Measurements from ENCODE around the gene REST.
"Not testable (repeated sequence)": the region's sequence is repeated elsewhere in the genome, so short reads cannot be mapped to it uniquely, and the experiment has no call there.

The REST gene

DNA sequence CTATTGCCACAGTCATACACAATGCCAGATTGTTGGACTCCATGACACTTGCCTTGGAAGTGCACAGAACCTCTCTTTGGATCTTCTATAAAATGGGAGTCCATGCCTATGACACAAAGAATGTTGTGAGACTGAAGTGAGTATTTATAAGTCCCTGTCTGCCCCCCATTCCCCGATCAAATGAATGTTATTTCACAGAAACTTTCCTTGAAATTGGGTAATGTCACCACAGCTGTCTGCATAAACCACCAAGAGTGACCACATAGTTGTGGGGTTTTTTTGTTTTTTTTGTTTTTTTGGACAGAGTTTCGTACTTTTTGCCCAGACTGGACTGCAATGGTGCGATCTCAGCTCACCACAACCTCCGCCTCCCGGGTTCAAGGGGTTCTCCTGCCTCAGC is 27.1 kb upstream of the REST start:
- H3K9me3 Mint-ChIP-seq: no peaks in the 10 kb centered on the region
- no peak overlapping the region for H3K27ac Mint-ChIP-seq

DNA sequence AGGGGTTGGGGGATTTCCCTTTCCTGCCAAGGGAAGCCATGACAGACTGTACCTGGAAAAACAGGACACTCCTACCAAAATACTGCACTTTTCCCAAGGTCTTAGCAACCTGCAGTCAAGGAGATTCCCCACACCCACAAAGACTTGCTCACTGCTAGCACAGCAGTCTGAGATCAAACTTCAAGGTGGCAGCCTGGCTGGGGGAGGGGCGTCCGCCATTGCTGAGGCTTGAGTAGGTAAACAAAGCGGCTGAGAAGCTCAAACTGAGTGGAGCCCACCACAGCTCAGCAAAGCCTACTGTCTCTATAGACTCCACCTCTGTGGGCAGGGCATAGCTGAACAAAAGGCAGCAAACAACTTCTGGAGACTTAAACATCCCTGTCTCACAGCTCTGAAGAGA is 23.2 kb upstream of the REST start:
- not testable (repeated sequence) for H3K4me3 Mint-ChIP-seq; H3K27me3 Mint-ChIP-seq (ENCODE audit: low read depth); H3K36me3 Mint-ChIP-seq (ENCODE audit: low read depth); H3K27ac Mint-ChIP-seq; H3K4me1 Mint-ChIP-seq; H3K9me3 Mint-ChIP-seq

More for the DNA sequence above, 27.1 kb upstream of the REST start:
- no peaks in the 10 kb centered on the region for H3K4me1 Mint-ChIP-seq
- TF ChIP-seq, protein P1, sequence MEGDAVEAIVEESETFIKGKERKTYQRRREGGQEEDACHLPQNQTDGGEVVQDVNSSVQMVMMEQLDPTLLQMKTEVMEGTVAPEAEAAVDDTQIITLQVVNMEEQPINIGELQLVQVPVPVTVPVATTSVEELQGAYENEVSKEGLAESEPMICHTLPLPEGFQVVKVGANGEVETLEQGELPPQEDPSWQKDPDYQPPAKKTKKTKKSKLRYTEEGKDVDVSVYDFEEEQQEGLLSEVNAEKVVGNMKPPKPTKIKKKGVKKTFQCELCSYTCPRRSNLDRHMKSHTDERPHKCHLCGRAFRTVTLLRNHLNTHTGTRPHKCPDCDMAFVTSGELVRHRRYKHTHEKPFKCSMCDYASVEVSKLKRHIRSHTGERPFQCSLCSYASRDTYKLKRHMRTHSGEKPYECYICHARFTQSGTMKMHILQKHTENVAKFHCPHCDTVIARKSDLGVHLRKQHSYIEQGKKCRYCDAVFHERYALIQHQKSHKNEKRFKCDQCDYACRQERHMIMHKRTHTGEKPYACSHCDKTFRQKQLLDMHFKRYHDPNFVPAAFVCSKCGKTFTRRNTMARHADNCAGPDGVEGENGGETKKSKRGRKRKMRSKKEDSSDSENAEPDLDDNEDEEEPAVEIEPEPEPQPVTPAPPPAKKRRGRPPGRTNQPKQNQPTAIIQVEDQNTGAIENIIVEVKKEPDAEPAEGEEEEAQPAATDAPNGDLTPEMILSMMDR (IDR thresholded peaks at IDR 0.05; ENCODE audit: unreplicated experiment in 3 of 3): no peak
- no peaks in the 10 kb centered on the region for H3K27me3 Mint-ChIP-seq (ENCODE audit: low read depth)
- no peak overlapping the region for H3K4me3 Mint-ChIP-seq
- no peaks in the 10 kb centered on the region for H3K36me3 Mint-ChIP-seq (ENCODE audit: low read depth)

DNA sequence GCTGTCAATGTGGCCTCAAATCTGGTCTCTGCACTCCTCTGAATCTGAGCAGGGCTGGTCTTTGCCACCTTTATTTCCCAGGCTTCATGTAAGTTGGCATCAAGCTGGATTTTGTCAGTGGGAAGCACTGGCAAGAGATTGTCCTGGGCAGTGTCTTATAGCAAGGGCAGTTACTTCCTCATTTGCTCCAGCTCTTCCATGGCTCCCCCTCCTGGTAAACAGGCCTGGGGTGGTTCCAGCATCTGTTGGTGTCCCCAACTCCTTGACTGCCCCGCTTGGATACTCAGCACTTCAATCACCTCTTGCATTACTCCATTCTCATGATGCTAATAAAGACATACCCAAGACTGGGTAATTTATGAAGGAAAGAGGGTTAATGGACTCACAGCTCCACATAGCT is 15.0 kb upstream of the REST start:
- Mint-ChIP-seq H3K9me3 (peaks cover 8% of the 10 kb centered on the region), H3K36me3 (ENCODE audit: low read depth) (no peaks in the 10 kb centered on the region), H3K27ac (no peak overlapping the region), H3K4me3 (no peak overlapping the region), H3K4me1 (no peaks in the 10 kb centered on the region), H3K27me3 (ENCODE audit: low read depth) (peaks cover 4% of the 10 kb centered on the region)
- TF ChIP-seq, protein P1 (IDR thresholded peaks at IDR 0.05; ENCODE audit: unreplicated experiment in 3 of 3): no peak

DNA sequence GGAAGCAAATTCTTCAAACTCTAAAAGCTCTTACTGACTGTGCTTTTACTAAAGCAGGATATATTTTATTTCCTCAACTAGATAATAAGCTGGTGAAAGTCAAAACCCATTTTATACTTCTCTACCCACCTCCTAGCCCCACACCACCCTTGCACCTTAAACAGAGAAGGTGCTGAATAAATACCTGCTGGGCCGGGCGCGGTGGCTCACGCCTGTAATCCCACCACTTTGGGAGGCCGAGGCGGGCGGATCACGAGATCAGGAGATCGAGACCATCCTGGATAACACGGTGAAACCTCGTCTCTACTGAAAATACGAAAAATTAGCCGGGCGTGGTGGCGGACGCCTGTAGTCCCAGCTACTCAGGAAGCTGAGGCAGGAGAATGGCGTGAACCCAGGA is 9.9 kb upstream of the REST start:
- H3K27me3 Mint-ChIP-seq (ENCODE audit: low read depth); H3K9me3 Mint-ChIP-seq; H3K27ac Mint-ChIP-seq; H3K4me3 Mint-ChIP-seq; H3K36me3 Mint-ChIP-seq (ENCODE audit: low read depth); H3K4me1 Mint-ChIP-seq: not testable (repeated sequence)

DNA sequence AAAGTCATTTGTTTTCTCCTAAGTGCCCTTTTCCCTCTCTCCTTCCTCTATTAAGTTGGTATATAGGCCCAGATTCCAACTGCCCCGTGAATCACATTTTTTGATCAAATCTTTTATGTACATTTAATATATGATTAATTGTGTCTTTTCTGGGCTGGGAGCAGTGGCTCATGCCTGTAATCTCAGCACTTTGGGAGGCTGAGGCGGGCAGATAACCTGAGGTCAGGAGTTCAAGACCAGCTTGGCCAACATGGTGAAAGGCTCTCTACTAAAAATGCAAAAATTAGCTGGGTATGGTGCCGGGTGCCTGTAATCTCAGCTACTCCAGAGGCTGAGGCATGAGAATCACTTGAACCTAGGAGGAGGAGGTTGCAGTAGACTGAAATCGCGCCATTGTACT is 7.5 kb upstream of the REST start:
- H3K4me3 Mint-ChIP-seq; H3K36me3 Mint-ChIP-seq (ENCODE audit: low read depth): not testable (repeated sequence)

DNA sequence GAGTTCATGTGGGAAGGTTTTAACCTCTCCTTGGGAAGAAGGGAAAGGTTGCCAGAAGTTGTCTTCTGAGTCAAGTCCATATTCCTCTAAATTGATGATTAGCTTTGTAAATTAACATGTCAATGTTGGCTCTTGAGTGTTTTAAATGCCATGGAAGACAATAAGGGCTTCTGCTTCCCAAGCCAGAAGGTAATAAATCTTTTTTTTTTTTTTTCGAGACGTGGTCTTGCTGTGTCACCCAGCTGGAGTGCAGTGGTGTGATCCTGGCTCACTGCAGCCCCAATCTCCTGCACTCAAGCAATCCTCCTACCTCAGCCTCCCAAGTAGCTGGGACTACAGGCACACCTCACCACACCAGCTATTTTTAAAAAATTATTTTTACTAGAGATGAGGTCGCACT is 5.0 kb upstream of the REST start:
- H3K4me3 Mint-ChIP-seq: no peak overlapping the region
- no peaks in the 10 kb centered on the region for H3K9me3 Mint-ChIP-seq
- H3K27me3 Mint-ChIP-seq (ENCODE audit: low read depth): peaks cover 8% of the 10 kb centered on the region
- peaks cover 7% of the 10 kb centered on the region for H3K4me1 Mint-ChIP-seq
- no peaks in the 10 kb centered on the region for H3K36me3 Mint-ChIP-seq (ENCODE audit: low read depth)
- H3K27ac Mint-ChIP-seq: no peak overlapping the region
- TF ChIP-seq, protein P1 (IDR thresholded peaks at IDR 0.05; ENCODE audit: unreplicated experiment in 3 of 3): no peak

More for the DNA sequence above, 7.5 kb upstream of the REST start:
- not testable (repeated sequence) for H3K27me3 Mint-ChIP-seq (ENCODE audit: low read depth); H3K9me3 Mint-ChIP-seq; H3K4me1 Mint-ChIP-seq; H3K27ac Mint-ChIP-seq

DNA sequence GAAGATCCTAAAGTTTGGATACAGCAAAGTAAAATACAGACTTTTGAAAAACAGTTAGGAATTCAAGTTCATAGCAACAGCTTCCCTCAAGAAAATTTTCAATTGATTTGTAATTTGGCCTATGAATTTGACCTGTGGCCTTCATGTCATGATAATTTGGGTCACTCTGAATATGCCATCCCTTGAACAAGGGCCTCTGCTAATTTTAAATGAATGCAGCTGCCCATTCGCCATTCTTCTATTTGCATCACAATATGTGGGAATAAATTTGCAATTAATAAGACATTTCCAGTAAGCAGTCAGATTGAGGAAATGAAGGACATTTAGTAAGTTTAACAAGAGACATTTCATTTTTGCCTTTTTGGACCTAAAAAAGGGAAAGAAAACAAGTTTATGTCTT is 1.9 kb upstream of the REST start:
- H3K27me3 Mint-ChIP-seq (ENCODE audit: low read depth): peaks cover 6% of the 10 kb centered on the region
- H3K4me1 Mint-ChIP-seq: peaks cover 24% of the 10 kb centered on the region
- H3K36me3 Mint-ChIP-seq (ENCODE audit: low read depth): peaks cover 3% of the 10 kb centered on the region
- TF ChIP-seq, protein P1 (IDR thresholded peaks at IDR 0.05; ENCODE audit: unreplicated experiment in 3 of 3): no peak
- peak overlapping the region; percentile 5 to 50 (median 10) for H3K4me3 Mint-ChIP-seq
- no peaks in the 10 kb centered on the region for H3K9me3 Mint-ChIP-seq
- no peak overlapping the region for H3K27ac Mint-ChIP-seq

All from nephron (organoid).